Activated effector memory CD4-positive, alpha-beta T cell treated with Interleukin-2 at 50 U/mL for 16 hours (primary cell): ENCODE measurements around the gene INTS1.

Experiments used
- DNase-seq: peaks from one replicate; pipeline ENCODE4 v3.0.0-alpha.2; 2020

INTS1 gene

DNA sequence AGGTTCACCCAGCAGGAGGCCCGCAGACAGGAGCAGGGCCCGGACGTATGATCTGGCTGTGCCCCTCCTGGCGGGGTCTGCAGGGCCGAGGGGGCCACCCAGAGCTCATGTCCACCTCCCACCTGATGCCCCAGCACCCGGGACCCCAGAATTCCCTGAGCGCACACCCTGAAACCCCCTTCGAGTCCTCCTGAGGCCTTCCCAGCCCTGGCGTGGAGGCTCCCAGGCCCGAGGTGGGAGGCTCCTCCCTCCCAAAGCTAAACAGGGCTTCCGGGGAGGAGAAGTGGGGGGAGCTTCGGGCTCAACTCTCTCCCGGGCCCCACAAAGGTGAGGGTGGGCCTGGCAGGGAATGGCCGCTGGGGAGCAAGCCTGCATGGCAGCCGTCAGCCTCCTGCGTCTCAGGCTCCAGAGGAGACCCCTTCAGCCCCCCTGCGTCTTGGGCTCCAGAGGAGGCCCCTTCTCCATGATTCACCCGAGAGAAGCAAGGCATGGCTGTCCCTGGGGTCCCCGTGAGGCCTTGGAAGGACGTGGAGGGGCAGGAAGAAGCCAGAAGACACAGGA lies 75.2 kb downstream of the INTS1 start:
- no peak for DNase-seq

DNA sequence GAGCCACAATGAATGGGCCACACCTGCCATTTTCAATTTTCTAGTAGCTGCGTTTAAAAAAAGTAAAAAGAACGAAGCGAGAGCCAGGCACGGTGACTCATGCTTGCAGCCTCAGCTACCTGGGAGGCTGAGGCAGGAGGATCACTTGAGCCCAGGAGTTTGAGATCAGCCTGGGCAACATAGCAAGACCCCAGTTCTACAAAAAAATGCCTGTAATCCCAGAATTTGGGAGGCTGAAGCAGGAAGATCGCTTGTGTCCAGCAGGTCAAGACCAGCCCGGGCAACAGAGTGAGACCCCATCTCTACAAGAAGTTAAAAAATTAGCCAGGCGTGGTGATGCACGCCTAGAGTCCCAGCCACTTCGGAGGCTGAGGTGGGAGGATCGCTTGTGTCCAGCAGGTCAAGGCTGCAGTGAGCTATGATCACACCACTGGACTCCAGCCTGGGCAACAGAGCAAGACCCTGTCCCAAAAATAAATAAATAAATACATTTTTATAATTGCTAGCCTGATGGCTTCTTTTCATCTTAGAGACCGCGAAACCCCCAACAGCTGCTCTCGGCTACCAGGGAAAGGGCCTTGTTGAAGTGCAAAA lies 77.0 kb downstream of the INTS1 start:
- no peak for DNase-seq

DNA sequence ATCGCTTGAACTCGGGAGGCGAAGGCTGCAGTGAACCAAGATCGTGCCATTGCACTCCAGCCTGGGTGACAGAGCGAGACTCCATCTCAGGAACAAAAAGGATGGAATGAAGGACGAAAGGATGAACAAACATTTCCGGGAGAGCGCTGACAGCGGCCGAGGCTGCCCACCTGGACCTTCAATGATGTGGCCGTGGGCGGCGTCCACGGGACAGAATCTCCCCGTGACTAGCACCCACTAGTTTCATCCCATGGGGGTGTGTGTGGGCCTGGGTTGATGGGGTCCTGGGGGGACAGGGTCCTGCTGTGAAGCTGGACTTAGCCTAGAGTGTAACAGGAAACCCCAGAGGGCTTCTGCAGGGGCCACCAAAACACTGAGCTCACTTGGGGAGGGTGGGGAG lies 77.7 kb downstream of the INTS1 start:
- no peak for DNase-seq

DNA sequence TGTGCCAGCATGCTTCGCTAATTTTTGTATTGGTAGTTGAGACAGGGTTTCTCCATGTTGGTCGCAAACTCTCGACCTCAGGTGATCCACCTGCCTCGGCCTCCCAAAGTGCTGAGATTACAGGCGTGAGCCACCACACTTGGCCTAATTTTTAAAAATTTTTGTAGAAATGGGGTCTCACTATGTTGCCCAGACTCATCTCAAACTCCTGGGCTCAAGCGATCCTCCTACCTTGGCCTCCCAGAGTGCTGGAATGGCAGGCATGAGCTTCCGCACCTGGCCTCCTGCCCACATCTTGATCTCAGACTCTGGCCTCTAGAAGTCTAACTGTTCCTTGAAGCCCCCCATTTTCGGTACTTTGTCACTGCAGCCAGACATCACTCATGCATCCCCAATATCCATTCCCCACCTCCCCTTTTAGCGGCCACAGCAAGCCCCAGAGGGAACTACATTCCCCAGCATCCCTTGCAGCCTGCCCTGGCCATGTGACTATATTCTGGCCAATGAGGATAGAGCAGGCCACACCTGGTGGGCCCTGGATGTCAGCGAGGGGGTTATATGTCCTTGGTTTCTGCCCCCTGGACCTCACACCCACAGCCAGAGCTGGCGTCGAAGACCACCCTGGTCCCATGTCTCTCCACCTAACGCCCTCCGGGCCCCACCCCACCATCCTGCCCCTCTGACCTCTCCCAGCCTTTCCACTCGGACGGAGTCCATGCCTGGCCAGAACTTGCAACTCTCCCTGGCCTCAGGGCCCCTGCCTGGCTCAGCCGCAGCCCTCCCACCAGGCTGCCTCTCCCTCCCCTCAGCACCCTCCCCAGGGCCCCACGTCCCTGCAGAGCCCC lies 78.7 kb downstream of the INTS1 start:
- no peak for DNase-seq

DNA sequence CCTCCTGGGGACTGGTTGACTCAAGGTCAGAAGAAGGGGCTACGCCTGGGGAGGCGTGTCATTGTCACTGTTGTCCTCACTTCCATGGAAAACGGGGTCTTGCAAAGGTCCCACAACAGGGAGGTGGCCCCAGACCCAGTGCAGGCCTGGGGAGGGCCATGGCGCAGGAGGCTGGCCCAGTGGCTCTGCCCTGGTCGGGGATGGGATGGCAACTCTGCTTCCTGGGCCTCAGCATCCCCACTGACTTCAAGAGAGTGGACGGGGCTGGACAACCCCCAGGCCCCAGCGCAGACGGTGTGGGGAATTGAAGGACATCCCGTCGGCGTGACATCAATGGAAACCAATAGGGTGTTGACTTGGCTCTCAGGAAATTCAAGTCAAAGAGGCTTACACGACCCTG lies 80.1 kb downstream of the INTS1 start:
- no peak for DNase-seq

DNA sequence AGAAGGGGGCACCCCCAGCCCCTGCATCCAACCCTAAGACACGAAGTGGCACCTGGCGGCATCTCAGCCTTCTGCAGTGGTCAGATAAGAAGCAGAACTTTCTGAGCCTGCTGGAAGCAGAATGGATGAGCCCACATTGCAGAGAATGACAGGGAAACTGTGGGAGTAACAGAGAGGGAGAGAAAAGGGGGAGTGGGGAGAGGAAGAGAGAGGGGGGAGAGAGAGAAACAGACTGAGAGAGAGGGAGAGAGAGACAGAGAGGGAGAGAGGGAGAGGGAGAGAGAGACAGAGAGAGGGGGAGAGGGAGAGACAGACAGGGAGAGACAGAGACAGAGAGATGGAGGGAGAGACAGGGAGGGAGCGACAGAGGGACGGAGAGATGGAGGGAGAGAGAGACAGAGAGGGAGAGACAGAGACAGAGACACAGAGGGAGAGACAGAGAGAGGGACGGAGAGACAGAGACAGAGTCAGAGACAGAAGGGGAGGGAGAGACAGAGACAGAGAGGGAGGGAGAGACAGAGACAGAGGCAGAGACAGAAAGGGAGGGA lies 80.9 kb downstream of the INTS1 start:
- no peak for DNase-seq

DNA sequence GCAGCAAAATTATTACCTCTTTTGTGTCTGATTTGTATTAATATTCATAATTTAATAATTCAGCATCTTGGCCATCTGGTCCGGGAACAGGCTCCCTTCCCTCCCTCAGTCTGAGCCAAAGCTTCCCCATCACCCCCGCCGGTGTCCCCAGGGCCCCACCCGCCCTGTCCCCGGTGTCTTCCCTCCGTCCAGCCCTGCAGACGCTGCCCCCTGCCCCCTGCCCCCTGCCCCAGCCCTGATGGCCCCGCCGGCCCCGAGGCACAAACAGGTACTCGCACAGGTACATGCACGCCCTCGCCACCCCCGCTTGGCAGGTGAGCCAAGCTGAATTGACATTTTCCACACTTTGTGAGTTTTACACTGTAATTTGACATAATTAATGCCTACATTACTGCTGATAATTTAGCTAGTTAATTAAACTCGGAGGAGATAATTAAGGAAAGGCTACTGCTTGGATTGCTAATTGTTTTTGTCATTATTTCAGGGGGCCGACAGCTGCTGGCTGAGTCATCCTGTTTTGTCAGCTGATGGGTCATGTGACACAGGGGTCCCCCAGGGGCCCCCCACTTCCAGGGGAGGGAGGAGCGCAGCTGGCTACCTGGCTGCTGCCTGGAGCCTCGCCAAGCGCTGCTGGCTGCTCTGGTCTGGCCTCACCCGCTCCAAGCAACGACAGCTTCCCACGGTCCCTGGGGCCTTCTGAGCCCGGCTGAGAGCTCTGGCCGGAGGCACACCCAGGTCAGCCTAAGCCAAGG lies 81.5 kb downstream of the INTS1 start:
- DNase-seq: no peak

DNA sequence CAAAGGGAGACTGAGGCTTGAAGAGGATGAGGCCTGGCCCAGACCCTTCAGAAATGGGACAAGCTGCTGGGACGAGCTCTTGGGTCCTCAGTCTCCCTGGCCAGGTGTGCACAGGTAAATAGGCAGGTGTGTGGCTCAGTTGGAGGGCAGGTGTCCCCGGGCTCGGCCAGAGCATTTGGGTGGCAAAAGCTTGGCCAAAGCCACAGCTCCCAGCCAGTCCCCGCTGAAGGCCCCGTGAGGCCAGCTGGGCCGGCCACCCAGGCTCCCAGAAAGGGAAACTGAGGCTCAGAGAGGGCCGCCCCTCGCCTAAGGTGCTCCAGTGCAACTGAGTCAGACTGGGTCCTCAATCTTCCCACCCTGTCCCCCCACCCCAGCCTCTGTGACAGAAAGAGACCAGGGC lies 82.2 kb downstream of the INTS1 start:
- no peak for DNase-seq

DNA sequence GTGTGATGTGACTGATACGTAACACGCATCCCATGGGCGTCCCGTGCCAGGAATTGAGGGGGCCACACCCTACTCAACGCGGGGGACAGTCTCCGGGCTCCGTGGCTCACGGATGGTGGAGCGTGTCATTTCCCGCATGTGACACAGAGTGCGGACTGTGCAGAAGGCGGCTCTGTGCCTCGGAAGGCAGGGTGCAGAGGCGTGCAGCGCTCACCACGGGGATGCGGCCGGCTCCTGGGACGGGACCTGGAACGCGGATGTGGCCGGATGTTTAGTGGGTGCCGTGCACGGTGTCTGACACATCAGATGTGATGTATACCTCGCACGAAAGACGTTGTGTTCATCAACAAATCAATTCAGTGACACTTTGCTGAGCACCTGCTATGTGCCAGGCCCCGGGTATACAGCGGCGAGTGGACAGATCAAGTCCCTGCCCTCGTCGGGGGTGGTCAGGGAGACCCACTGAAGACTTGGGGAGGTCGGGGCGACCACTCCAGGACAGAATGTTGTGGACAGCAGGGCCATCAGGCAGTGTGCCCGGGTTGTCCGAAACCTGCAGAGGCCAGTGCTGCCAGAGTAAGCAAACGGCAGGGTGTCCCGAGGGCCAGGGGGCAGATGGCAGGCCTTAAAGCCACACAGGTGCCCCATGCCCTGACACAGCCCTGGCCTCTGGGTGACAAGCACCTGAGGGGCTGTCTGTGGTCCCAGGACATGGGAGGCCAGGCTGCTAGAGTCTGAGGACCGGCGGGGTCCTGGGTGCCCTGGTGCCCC lies 83.0 kb downstream of the INTS1 start:
- DNase-seq: no peak
